ENCODE measurements around the gene SLIT2. TPM values are rescaled to one million over a fixed set of nuclear protein-coding genes. Genes with fewer than 3 reads are reported as not detected.

Gene SLIT2, protein sequence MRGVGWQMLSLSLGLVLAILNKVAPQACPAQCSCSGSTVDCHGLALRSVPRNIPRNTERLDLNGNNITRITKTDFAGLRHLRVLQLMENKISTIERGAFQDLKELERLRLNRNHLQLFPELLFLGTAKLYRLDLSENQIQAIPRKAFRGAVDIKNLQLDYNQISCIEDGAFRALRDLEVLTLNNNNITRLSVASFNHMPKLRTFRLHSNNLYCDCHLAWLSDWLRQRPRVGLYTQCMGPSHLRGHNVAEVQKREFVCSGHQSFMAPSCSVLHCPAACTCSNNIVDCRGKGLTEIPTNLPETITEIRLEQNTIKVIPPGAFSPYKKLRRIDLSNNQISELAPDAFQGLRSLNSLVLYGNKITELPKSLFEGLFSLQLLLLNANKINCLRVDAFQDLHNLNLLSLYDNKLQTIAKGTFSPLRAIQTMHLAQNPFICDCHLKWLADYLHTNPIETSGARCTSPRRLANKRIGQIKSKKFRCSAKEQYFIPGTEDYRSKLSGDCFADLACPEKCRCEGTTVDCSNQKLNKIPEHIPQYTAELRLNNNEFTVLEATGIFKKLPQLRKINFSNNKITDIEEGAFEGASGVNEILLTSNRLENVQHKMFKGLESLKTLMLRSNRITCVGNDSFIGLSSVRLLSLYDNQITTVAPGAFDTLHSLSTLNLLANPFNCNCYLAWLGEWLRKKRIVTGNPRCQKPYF (N-terminal part only)
- total RNA-seq (1 to 10 TPM; 1.1 to 9.1 (median 3.1) TPM), polyA plus RNA-seq (under 1 TPM; 0.68 to 0.82 TPM)

DNA sequence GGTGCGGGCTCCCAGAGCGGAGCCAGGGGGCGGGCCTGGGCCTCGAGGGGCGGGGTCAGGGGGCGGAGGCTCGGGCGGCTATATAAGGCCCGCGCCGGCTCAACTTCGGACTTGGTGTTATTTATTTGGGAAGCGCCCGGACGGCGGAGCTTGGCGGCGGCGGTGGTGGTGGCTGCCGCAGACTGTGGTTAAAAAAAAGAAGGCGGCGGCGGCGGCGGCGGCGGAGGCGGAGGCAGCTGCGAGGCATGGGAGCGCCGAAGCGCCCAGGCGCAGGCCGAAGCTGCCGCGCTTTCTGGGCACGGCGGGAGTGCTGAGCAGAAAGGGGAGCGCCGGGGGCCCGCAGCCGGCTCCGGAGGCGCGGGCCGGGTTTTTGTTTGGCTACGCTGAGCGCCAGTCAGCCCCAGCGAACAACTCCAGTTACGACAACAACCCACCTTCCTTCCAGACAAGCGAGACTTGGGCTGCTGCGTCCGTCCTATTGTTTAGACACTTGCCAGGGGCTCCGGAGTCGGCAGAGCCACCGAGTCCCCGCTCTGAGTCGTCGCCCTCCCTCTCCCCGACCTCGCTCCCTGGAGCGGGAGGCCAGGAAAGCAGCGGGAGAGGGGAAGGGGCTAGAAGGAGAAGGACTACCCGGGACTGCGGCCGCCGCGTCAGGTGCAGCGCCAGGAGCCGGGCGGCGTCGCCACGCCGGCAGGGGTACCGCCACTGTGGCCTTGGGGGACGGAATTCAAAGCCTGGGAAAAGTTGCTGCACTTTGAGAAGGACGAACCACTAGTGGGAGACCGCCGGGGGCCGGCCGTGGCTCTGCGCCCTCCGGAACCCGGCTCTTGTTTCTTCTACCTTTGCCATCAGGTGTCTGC, at the start of gene SLIT2:
TSS of gene SLIT2 (plus strand) at position 110 of the 860 bp plus-strand sequence. CDS start 1,911 bp downstream, outside the sequence.
- peak; percentile 70 to 94 (median 87) for DNase-seq
- no peak for TF ChIP-seq CTCF (IDR thresholded peaks at IDR 0.05)
- 0 to 1% methylated on average over 65 to 85 of the region's 85 CpGs for WGBS, 2 donors
- intact Hi-C loops (cut with DNase I) = no loop called here
- Histone ChIP-seq H3K36me3 (no peaks in the 10 kb centered on the region), H3K27ac (peak within 1 kb of the TSS in 1 of 4 donors; percentile 4), H3K9me3 (no peaks in the 10 kb centered on the region), H3K4me1 (peaks cover 0 to 14% (median 11%) of the 10 kb centered on the region in 3 donors), H3K27me3 (peaks cover 0 to 17% (median 4%) of the 10 kb centered on the region in 4 donors), H3K4me3 (peak within 1 kb of the TSS; percentile 53 to 66 (median 60))
- FAIRE-seq = no peak
- ATAC-seq = peak; percentile 90 to 94 (median 93)

DNA sequence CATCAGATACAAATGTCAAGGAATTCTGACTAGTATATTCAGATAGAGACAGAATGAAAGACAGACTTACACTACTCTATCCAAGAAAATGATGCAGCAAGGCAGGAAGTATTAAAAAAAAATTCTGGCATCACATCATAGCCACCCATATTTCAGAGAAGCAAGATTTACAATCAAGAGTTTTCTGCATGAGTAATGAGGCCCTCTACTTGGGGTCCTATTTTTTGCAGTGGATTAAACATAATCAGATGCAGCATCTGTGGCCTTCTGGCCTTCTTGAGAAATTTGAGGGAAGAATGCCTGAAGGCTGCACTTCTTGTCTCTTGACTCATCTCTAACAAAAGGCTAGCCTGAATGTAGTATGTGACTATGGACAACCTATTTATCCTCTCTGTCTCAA, 48.2 kb upstream of the SLIT2 start:
- FAIRE-seq (no peak), DNase-seq (no peak), ATAC-seq (peak in 1 of 4 donors; percentile 20)
- TF ChIP-seq CTCF (IDR thresholded peaks at IDR 0.05) = no peak
- no peak overlapping the region for H3K27ac ChIP-seq
- H3K4me3 ChIP-seq = no peak overlapping the region
- intact Hi-C loops (cut with DNase I) = no loop called here
- no peaks in the 10 kb centered on the region for H3K36me3 ChIP-seq
- no peaks in the 10 kb centered on the region for H3K9me3 ChIP-seq
- no peaks in the 10 kb centered on the region for H3K4me1 ChIP-seq
- H3K27me3 ChIP-seq = no peaks in the 10 kb centered on the region

- intact Hi-C loops (cut with DNase I) = no loop called here
- no peak for DNase-seq
- WGBS, 2 donors = 0% methylated on average over 1 of the region's 1 CpG
- H3K4me1 ChIP-seq = no peaks in the 10 kb centered on the region
- H3K36me3 ChIP-seq = no peaks in the 10 kb centered on the region
- TF ChIP-seq CTCF (IDR thresholded peaks at IDR 0.05) = no peak
- H3K27me3 ChIP-seq = no peaks in the 10 kb centered on the region
- ATAC-seq = no peak
- no peak for FAIRE-seq
- no peaks in the 10 kb centered on the region for H3K9me3 ChIP-seq
- no peak overlapping the region for H3K4me3 ChIP-seq
- no peak overlapping the region for H3K27ac ChIP-seq
Observed at GRCh38 chr4:20217521-20217920, 34.2 kb upstream of the SLIT2 start.

DNA sequence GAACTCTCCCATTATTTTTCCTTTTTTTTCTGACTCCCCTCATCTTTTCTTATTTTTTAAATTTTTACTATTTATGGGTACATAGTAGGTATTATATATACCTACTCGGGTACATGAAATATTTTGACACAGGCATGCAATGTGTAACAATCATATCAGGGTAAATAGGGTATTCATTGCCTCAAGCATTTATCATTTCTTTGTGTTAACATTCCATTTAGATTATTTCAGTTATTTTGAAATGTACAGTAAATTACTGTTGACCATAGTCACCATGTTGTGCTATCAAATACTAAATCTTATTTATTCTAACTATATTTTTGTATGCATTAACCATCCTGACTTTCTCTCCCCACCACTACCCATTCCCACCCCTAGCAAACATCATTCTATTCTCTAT, 33.8 kb upstream of the SLIT2 start:
- FAIRE-seq (no peak), ATAC-seq (no peak), DNase-seq (no peak)
- 15 to 18% methylated on average over 1 of the region's 1 CpG for WGBS, 2 donors
- Histone ChIP-seq H3K27me3 (no peaks in the 10 kb centered on the region), H3K9me3 (no peaks in the 10 kb centered on the region), H3K36me3 (no peaks in the 10 kb centered on the region), H3K27ac (no peak overlapping the region), H3K4me1 (no peaks in the 10 kb centered on the region), H3K4me3 (no peak overlapping the region)
- intact Hi-C loops (cut with DNase I) = no loop called here
- TF ChIP-seq CTCF (IDR thresholded peaks at IDR 0.05) = no peak
